K562 (cell line): Measurements from ENCODE around the gene SLC12A3. TPM values are rescaled to one million over a fixed set of nuclear protein-coding genes. Genes with fewer than 3 reads are reported as not detected.

Experiments used
- ATAC-seq: fragments of 200-7000 bp; cut with Tn5 transposase; 3 replicates; pipeline ENCODE4 v1.9.1; 2020; ENCODE audit warnings: moderate library complexity
- BruUV-seq: library from RNA; stranded (reverse); fragments of 400-500 nt; replicated peaks from 2 replicates; lab custom pipeline; 2021; lab: Mats Ljungman, UMichigan
- CTCF ChIA-PET: fragments of 300-600 bp; formaldehyde crosslinking; extraction: SDS; loops from one replicate; lab custom pipeline; 2021; ENCODE audit warnings: low intra/inter-chr PET ratio; lab: Yijun Ruan, JAX
- POLR2A ChIA-PET: fragments of 300-600, 350-650 bp; sonication (Branson Sonifier 250); formaldehyde crosslinking; extraction: SDS; loops from one replicate; lab custom pipeline; 2021; ENCODE audit warnings: antibody characterized with exemption, inconsistent platforms; lab: Yijun Ruan, JAX
- DNase-seq, 4 experiments: peaks; one replicate each; pipeline versions ENCODE4 v3.0.0 to v3.0.0-alpha.2; 2011 to 2018; ENCODE audit warnings: low spot score in 3 of 4, mixed read lengths in 3 of 4; ENCODE audit errors: extremely low read depth in 1 of 4
- FAIRE-seq: peaks from 2 replicates; lab custom pipeline; 2011; peaks lifted over from hg19 to GRCh38; lab: Jason Lieb, UNC
- H2AFZ ChIP-seq: 2 replicates; pipeline ENCODE4 v1.6.0; 2011; ENCODE audit warnings: low read depth, low read length, control low read depth, inconsistent platforms
- H3K27ac ChIP-seq: fragments of 200-600 bp; 3 replicates; pipeline ENCODE4 v1.8.0; 2011; ENCODE audit warnings: low read depth, mild to moderate bottlenecking, control low read depth, inconsistent platforms, low read length, moderate library complexity, mixed read lengths; ENCODE audit errors: extremely low read depth
- H3K27me3 ChIP-seq, 2 experiments: fragments of 300-600 bp in 1 of 2; 2 replicates in 1 of 2; 3 replicates in 1 of 2; pipeline versions ENCODE4 v1.6.0 to v1.8.0; 2011; ENCODE audit warnings: inconsistent platforms in 2 of 2, low read length in 2 of 2, mild to moderate bottlenecking in 1 of 2, mixed read lengths in 1 of 2, moderate library complexity in 1 of 2; ENCODE audit not compliant: control insufficient read depth in 2 of 2, insufficient read depth in 2 of 2
- H3K36me3 ChIP-seq: fragments of 300-600 bp; 3 replicates; pipeline ENCODE4 v1.8.0; 2011; ENCODE audit warnings: mild to moderate bottlenecking, low read length, inconsistent platforms; ENCODE audit not compliant: control insufficient read depth, insufficient read depth
- H3K4me1 ChIP-seq, 2 experiments: fragments of 200-600 bp in 1 of 2; replicated peaks in 1 of 2; 2 replicates in 1 of 2; 3 replicates in 1 of 2; pipeline versions ENCODE4 v1.5.1 to v1.8.0; 2011; ENCODE audit warnings: inconsistent platforms in 2 of 2, low read length in 2 of 2, mild to moderate bottlenecking in 1 of 2, mixed read lengths in 1 of 2, moderate library complexity in 1 of 2; ENCODE audit not compliant: control insufficient read depth in 2 of 2, insufficient read depth in 2 of 2
- H3K4me2 ChIP-seq: 2 replicates; pipeline ENCODE4 v1.6.1; 2011; ENCODE audit warnings: low read length, control low read depth, inconsistent platforms, mixed read lengths; ENCODE audit not compliant: insufficient read depth
- H3K4me3 ChIP-seq: fragments of 200-600 bp; sonication (generic), shearing (Covaris generic); 2 replicates; pipeline ENCODE4 v1.5.1; 2016; ENCODE audit warnings: control low read depth, inconsistent platforms
- H3K79me2 ChIP-seq: fragments of 200-600 bp; 3 replicates; pipeline ENCODE4 v1.8.0; 2011; ENCODE audit warnings: low read length, inconsistent platforms; ENCODE audit not compliant: control insufficient read depth, insufficient read depth
- H3K9ac ChIP-seq, 2 experiments: 2 replicates each; pipeline versions ENCODE4 v1.6.0 to v1.6.1; 2011; ENCODE audit warnings: low read depth in 2 of 2, low read length in 2 of 2, control low read depth in 1 of 2, inconsistent platforms in 1 of 2, mild to moderate bottlenecking in 1 of 2, mixed read lengths in 1 of 2; ENCODE audit not compliant: insufficient read depth in 1 of 2
- H3K9me1 ChIP-seq: one replicate; pipeline ENCODE4 v1.6.0; 2011; ENCODE audit warnings: inconsistent platforms, mild to moderate bottlenecking, low read length, moderate library complexity; ENCODE audit not compliant: control insufficient read depth, insufficient read depth
- H3K9me3 ChIP-seq: replicated peaks from 2 replicates; pipeline ENCODE4 v1.5.1; 2011; ENCODE audit warnings: low read depth, low read length, inconsistent platforms; ENCODE audit not compliant: control insufficient read depth, insufficient read depth
- H4K20me1 ChIP-seq: replicated peaks from 2 replicates; pipeline ENCODE4 v1.6.1; 2011; ENCODE audit warnings: low read length, inconsistent platforms, mixed read lengths; ENCODE audit not compliant: control insufficient read depth, insufficient read depth
- ARID2 ChIP-seq: fragments of 450-650 bp; IDR thresholded peaks from 2 replicates; pipeline ENCODE4 v1.6.1; 2017; ENCODE audit warnings: antibody characterized with exemption, mild to moderate bottlenecking
- COPS2 ChIP-seq: fragments of 450-650 bp; conservative IDR thresholded peaks from 2 replicates; pipeline ENCODE4 v1.6.1; 2016; ENCODE audit warnings: mild to moderate bottlenecking, moderate library complexity
- FOXP1 ChIP-seq: sonication (generic); formaldehyde crosslinking; IDR thresholded peaks from 2 replicates; pipeline ENCODE4 v1.8.0; 2022; ENCODE audit warnings: mild to moderate bottlenecking, missing genetic modification reagents
- JUNB ChIP-seq: fragments of 450-650 bp; formaldehyde crosslinking; conservative IDR thresholded peaks from 2 replicates; pipeline ENCODE4 v1.4.0; 2020; ENCODE audit warnings: mild to moderate bottlenecking
- MCM3 ChIP-seq: fragments of 450-650 bp; IDR thresholded peaks from 2 replicates; pipeline ENCODE4 v1.6.1; 2016
- RBM39 ChIP-seq: fragments of 200-400 bp; formaldehyde crosslinking; optimal IDR thresholded peaks from 2 replicates; pipeline ENCODE3; 2018; ENCODE audit warnings: low read depth, low read length
- ZNF384 ChIP-seq: IDR thresholded peaks from 2 replicates; pipeline ENCODE4 v1.6.1; 2012; ENCODE audit warnings: low read depth, low read length, improper control_type of control experiment
- in situ Hi-C: fragments of 300-500 bp; cut with MboI; formaldehyde crosslinking; loops from 4 replicates; pipeline ENCODE4 v1.15.0; 2018; ENCODE audit warnings: inconsistent platforms, mixed read lengths
- intact Hi-C: fragments of 100-400 bp; cut with micrococcal nuclease; formaldehyde crosslinking; loops from 2 replicates; pipeline ENCODE4 v1.14.2; 2022
- polyA plus RNA-seq, 8 experiments: library from polyadenylated mRNA; depleted of rRNA in 4 of 8; stranded (reverse) in 5 of 8; unstranded in 3 of 8; fragments of >200 nt; fragmentation: Nextera tagmentation in 2 of 8; fragmentation: Illumina TruSeq in 1 of 8; extraction: Ambion mirVana in 2 of 8; extraction: Trizol in 1 of 8; gene quantifications; 2 replicates each; pipeline versions ENCODE4 v1.2.1 to v1.2.3, GENCODE V29; 2011 to 2014; ENCODE audit warnings: inconsistent platforms in 1 of 8, missing spikeins in 1 of 8
- total RNA-seq, 7 experiments: library from RNA; depleted of rRNA in 6 of 7; stranded (reverse); fragments of >200 nt in 6 of 7; fragmentation: Illumina TruSeq in 2 of 7; extraction: Trizol in 2 of 7; gene quantifications; 2 replicates each; pipeline versions ENCODE4 v1.2.1 to v1.2.3, GENCODE V29; 2011 to 2021; ENCODE audit warnings: low replicate concordance in 1 of 7
- TF ChIP-seq, protein P1 (sequence below): fragments of 250-450 bp; sonication (Bioruptor Pico); IDR thresholded peaks from 2 replicates; pipeline ENCODE4 v1.5.0; 2020; ENCODE audit warnings: mild to moderate bottlenecking

Gene SLC12A3
- total and polyA plus RNA-seq, 9 of the 15 experiments (the other 6 are each of a cell fraction or from before 2014, with no cell fraction given), result not detected

DNA sequence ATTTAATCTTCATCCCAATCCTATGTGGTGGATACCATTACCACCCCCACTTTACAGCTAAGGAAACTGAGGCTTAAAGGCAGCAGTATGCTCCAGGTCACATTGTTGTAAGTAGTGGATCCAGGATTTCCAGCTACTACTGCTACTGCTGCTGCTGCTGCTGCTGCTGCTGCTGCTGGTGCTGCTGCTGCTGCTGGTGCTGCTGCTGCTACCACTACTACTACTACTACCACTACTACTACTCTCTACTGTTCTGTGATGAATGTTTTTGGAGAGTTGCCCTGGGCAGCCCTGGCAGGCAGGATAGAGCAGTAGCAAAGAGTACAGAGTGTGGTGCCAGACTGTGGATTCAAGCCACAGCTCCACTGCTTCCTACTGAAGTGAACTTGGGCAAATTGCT is 49.3 kb upstream of the SLC12A3 start:
- no peaks in the 10 kb centered on the region for H3K27me3 ChIP-seq
- no peak overlapping the region for H2AFZ ChIP-seq
- no peak overlapping the region for H3K4me3 ChIP-seq
- DNase-seq (no peak), FAIRE-seq (no peak), ATAC-seq (no peak)
- H3K79me2 ChIP-seq, result no peaks in the 10 kb centered on the region
- ChIA-PET POLR2A (interaction anchor here (0.6 to 1.3 kb wide), 3 partner anchors 9 to 56 kb away, joined by 3 read pairs; no protein-coding TSS in a partner anchor), CTCF (no interaction called here)
- H3K9me1 ChIP-seq, result no peaks in the 10 kb centered on the region
- no TSS peak for BruUV-seq
- peaks cover 39% of the 10 kb centered on the region; the same call in 2 of the 3 replicates for H3K36me3 ChIP-seq
- TF ChIP-seq COPS2 (no peak), MCM3 (no peak), JUNB (CRISPR knock-in tag) (no peak), FOXP1 (CRISPR knock-in tag) (no peak), RBM39 (no peak)
- H3K27ac ChIP-seq, result no peak overlapping the region
- no peaks in the 10 kb centered on the region for H3K9me3 ChIP-seq
- intact Hi-C loops, result no loop called here
- no peak overlapping the region for H3K4me2 ChIP-seq
- no peaks in the 10 kb centered on the region for H4K20me1 ChIP-seq
- in situ Hi-C loops, result no loop called here
- H3K9ac ChIP-seq, result no peak overlapping the region
- no peaks in the 10 kb centered on the region for H3K4me1 ChIP-seq

DNA sequence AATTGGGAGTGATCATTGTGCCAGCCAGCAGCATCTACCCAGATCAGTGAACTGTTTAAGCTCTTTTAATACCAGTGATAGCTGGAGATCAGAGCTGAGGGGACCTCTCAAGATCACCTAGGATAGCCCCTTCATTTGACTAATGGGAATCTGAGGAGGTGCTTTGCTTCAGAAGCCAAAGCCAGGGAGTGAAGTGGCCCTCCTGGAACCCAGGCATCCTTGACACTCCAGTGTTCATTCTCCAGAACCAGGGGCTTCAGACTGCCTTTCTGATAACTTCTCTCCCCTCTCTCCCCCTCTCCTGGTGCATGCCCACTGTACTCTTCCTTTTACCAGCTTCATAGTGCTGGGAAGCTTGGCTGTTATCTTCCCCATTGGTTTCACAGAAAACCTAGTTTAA is 48.0 kb upstream of the SLC12A3 start:
- no peak overlapping the region for H3K9ac ChIP-seq
- peaks cover 53% of the 10 kb centered on the region; the same call in 2 of the 3 replicates for H3K36me3 ChIP-seq
- H2AFZ ChIP-seq, result no peak overlapping the region
- no peak overlapping the region for H3K4me2 ChIP-seq
- intact Hi-C loops, result no loop called here
- BruUV-seq, result no TSS peak
- no peak for FAIRE-seq
- H3K9me1 ChIP-seq, result no peaks in the 10 kb centered on the region
- no peaks in the 10 kb centered on the region for H3K9me3 ChIP-seq
- no peak for DNase-seq
- no peaks in the 10 kb centered on the region for H3K27me3 ChIP-seq
- ChIA-PET POLR2A (interaction anchor here (0.7 to 1.2 kb wide), 3 partner anchors 13 to 47 kb away, joined by 3 to 4 read pairs (median 3); no protein-coding TSS in a partner anchor), CTCF (no interaction called here)
- no peak overlapping the region for H3K4me3 ChIP-seq
- no peaks in the 10 kb centered on the region for H3K4me1 ChIP-seq
- H3K27ac ChIP-seq, result no peak overlapping the region
- no peak for ATAC-seq
- H4K20me1 ChIP-seq, result no peaks in the 10 kb centered on the region
- in situ Hi-C loops, result no loop called here
- TF ChIP-seq, protein P1, sequence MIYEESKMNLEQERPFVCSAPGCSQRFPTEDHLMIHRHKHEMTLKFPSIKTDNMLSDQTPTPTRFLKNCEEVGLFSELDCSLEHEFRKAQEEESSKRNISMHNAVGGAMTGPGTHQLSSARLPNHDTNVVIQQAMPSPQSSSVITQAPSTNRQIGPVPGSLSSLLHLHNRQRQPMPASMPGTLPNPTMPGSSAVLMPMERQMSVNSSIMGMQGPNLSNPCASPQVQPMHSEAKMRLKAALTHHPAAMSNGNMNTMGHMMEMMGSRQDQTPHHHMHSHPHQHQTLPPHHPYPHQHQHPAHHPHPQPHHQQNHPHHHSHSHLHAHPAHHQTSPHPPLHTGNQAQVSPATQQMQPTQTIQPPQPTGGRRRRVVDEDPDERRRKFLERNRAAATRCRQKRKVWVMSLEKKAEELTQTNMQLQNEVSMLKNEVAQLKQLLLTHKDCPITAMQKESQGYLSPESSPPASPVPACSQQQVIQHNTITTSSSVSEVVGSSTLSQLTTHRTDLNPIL (CRISPR knock-in tag), result no peak
- TF ChIP-seq ZNF384, result no peak
- no peak for TF ChIP-seq ARID2
- TF ChIP-seq, all 486 proteins: peak for 0
- H3K79me2 ChIP-seq, result no peaks in the 10 kb centered on the region
